Stimulated activated naive CD8-positive, alpha-beta T cell treated with anti-CD3 and anti-CD28 coated beads, Interleukin-15, Interleukin-2, amounts not matched to agents 100 ng/mL and 50 ng/mL, for 24 hours (primary cell): ENCODE results near the gene CACNA1H.
A peak's percentile ranks its signal among the peaks of the same experiment; 100 is the strongest.

Source experiments
- H3K27ac Mint-ChIP-seq: one replicate; pipeline ENCODE4 v1.8.0; 2021; ENCODE audit warnings: mild to moderate bottlenecking, mixed read lengths
- H3K27me3 Mint-ChIP-seq: one replicate; pipeline ENCODE4 v1.8.0; 2021; ENCODE audit warnings: mixed read lengths
- H3K36me3 Mint-ChIP-seq: one replicate; pipeline ENCODE4 v1.8.0; 2021; ENCODE audit warnings: low read depth, mixed read lengths
- H3K4me1 Mint-ChIP-seq: one replicate; pipeline ENCODE4 v1.8.0; 2021; ENCODE audit warnings: low read depth, mixed read lengths
- H3K4me3 Mint-ChIP-seq: one replicate; pipeline ENCODE4 v1.8.0; 2021; ENCODE audit warnings: mild to moderate bottlenecking, mixed read lengths
- H3K9me3 Mint-ChIP-seq: one replicate; pipeline ENCODE4 v1.8.0; 2021; ENCODE audit warnings: mixed read lengths

Gene CACNA1H

DNA sequence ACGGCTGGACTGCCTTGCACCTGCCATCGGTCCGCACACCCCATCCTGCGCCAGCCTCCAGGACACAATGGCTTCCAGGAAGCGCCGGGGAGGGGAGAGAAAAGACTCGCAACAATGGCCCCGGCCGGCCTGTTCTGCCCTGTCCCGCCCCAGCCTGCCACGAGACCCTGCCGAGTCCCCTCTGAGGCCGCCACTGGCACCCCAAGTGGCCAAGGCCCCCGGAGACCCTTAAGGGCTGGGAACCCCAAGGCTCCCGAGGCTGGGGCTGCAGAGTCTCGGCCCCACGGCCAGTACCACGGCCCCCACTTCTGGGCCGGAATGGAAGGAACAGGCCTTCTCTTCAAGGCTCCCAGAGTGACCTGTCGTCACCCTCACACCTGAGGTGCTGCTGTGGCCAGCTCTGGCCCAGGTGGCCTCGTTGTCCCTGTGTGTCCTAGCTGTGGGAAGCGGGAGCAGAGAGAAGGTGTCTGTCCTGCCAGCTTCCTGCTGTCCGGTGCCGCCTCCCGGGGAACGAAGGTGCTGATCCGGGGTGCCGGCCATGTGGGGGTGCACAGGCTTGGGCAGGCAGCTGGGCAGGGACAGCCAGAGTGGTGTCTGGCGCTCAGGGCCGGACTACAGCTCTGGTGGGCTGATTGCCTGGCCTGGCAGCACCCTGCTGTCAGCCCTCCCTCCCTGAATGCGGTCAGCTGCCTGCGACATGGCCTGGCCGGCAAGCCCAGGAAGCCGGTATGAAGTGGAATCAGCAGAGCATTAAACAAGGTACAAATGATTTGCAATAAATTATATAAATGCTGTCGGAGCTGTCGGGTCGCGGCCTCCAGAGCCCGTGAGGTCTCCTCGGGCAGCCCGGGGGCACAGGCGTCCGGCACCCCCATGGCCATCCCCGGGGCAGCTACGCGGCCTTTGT, 8.2 kb upstream of the CACNA1H start:
- Mint-ChIP-seq H3K4me1 (no peaks in the 10 kb centered on the region), H3K36me3 (no peaks in the 10 kb centered on the region), H3K27ac (no peak overlapping the region), H3K9me3 (no peaks in the 10 kb centered on the region), H3K4me3 (no peak overlapping the region), H3K27me3 (no peaks in the 10 kb centered on the region)

DNA sequence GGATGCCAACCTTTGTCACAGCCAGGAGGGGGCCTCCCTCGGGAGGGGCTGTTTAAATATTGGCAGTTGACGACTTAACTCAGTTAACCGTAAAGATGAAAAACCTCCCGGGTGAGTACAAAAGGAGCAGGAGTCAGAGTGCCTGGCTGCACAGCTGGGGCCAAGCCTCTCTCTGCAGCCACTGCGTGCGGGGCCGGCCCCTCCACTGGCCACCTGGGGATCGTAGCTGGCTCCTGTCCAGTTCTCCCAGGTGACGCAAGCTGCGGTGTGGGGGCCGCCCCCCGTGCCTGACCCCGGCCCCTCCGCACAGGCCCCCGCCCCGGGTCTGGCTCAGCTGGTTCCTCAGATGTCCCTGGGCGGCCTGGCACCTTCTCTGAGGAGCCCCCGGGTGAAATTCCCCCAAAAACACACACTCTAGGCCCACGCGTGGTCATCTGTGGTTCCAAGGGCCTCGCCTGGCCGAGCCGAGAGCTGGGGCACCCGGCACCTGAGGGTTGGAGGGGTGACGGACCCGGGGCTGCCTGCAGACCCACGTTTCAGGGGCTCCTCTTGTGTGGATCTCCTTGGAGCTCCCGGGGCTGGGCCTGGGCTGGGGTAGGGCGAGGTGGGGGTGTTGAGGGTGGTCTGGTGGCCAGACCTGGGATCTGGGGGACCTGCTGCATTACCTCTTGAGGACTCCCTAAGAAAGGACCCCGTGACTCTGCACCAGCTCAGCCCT, 7.4 kb upstream of the CACNA1H start:
- Mint-ChIP-seq H3K4me3 (no peak overlapping the region), H3K36me3 (no peaks in the 10 kb centered on the region), H3K9me3 (no peaks in the 10 kb centered on the region), H3K27ac (no peak overlapping the region), H3K27me3 (no peaks in the 10 kb centered on the region), H3K4me1 (no peaks in the 10 kb centered on the region)

DNA sequence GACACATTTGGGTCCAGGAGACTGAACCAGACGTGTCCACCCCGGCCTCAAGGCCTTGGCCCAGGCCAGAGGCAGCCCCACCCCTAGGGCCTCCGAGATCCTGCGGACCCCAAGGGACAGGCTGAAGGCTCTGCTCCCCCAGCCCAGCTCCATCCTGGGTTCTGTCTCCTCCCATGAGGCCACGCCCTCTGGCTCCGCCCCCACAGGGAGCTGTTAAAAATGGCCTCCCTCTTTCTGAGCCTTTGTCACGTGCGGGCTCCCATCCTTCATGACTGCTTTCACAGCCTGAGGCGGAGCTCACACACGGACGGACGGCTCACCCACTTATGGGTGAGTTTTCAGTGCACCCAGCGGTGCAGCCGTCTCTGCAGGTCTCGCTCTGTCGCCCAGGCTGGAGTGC, 6.5 kb upstream of the CACNA1H start:
- Mint-ChIP-seq H3K4me1 (no peaks in the 10 kb centered on the region), H3K9me3 (no peaks in the 10 kb centered on the region), H3K4me3 (no peak overlapping the region), H3K27me3 (no peaks in the 10 kb centered on the region), H3K36me3 (no peaks in the 10 kb centered on the region), H3K27ac (no peak overlapping the region)

DNA sequence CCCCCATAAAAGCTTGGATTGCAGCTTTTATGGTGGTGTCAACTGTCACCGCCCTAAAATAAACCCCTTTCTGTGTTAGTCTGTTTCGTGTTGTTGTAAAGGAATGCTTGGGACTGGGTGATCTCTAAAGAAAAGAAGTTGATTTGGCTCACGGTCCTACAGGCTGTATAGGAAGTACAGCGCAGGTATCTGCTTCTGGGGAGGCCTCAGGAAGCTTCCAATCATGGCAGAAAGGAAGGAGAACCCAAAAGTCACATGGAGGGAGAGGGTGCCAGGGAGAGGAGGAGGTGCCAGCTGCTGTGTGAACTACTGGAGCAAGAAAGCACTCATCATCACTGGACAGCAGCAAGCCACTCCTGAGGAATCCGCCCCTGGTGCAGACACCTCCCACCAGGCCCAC, 5.9 kb upstream of the CACNA1H start:
- Mint-ChIP-seq H3K36me3 (no peaks in the 10 kb centered on the region), H3K27ac (no peak overlapping the region)

DNA sequence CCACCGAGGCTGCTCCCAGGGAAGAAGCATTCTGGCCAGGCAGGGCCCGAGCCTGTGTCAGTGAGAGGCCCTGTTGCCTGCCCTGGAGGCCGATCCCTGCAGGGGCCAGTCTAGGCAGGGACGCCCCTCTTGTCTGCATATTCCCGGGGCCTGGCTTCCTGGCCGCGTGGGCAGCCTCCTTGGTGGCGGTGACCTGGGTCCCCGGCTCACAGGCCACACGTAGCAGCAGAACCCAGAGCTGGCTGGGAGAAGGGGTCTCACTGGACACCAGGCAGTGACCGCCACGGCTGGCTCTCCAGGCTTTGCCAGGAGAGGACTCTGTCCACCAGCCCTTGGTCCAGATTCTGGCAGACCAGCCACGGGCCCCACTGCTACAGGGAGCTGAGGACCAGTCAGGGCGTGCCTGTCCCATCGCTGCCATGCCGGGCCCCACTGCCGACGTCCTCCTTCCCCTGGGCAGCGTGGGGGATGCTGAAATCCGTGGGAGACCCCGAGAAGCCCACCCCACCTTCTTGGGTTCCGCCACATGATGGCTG, 3.7 kb upstream of the CACNA1H start:
- Mint-ChIP-seq H3K27me3 (no peaks in the 10 kb centered on the region), H3K36me3 (no peaks in the 10 kb centered on the region), H3K4me1 (no peaks in the 10 kb centered on the region), H3K4me3 (no peak overlapping the region), H3K27ac (no peak overlapping the region), H3K9me3 (no peaks in the 10 kb centered on the region)

More for the DNA sequence above, 5.9 kb upstream of the CACNA1H start:
- H3K9me3 Mint-ChIP-seq: no peaks in the 10 kb centered on the region
- H3K4me3 Mint-ChIP-seq: no peak overlapping the region
- no peaks in the 10 kb centered on the region for H3K27me3 Mint-ChIP-seq
- no peaks in the 10 kb centered on the region for H3K4me1 Mint-ChIP-seq

DNA sequence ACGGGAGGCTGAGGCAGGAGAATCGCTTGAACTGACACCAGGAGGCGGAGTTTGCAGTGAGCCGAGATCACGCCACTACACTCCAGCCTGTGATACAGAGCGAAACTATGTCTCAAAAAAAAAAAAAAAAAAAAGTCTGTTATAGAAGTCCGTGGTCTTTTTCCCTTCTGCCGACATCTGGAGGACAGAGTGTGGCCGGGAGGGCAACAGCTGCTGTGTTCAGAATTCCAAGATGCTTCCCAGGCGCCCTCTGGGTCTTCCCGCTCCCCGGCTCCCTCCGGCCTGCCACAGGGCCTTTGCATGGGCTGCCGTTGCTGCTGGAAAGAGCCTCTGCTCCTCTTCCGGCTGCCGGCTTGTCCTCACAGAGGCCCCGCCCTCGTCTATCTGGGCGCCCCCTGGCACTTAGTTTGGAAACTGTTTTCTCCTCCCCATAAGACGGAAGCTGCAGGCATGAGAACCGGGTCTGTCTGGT, 2.4 kb upstream of the CACNA1H start:
- Mint-ChIP-seq H3K27me3 (peaks cover 5% of the 10 kb centered on the region), H3K4me1 (peaks cover 3% of the 10 kb centered on the region), H3K9me3 (no peaks in the 10 kb centered on the region), H3K36me3 (no peaks in the 10 kb centered on the region), H3K27ac (no peak overlapping the region), H3K4me3 (no peak overlapping the region)

DNA sequence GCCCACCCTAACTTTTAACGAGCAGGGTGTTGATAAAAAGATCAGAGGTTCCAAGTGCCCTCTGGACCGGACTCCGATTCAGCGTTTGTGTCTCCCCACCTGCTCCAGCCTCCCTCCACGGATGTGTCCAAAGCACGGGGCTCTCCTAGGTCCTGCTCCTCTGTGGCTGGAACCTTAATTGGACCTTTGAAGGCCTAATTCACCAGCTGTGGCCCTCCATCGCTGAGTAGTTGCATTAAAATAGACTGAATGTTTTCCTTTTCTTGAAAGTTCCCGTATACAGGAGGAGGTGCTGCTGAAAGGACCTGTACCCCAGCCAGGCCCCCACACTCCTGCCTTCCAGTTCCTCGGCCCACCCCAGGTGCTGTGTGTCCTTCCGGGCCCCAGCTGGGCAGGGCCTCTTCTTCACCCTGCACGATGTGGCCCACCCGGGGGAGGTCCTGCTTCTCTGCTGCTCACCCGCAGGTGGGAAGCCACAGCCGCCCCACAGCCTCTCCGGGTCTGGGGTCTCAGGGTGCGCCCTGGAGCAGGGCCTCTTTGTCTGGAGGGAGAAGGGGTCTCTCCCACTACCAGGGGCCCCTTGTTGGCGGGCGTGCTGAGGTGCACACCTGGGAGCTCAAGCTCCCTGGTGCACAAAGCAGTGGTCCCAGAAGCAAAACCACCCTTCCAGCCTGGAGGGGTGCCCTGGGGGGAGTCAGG, 1.3 kb upstream of the CACNA1H start:
- Mint-ChIP-seq H3K9me3 (no peaks in the 10 kb centered on the region), H3K27ac (no peak overlapping the region), H3K36me3 (no peaks in the 10 kb centered on the region), H3K27me3 (peaks cover 7% of the 10 kb centered on the region), H3K4me1 (peaks cover 3% of the 10 kb centered on the region), H3K4me3 (no peak overlapping the region)

DNA sequence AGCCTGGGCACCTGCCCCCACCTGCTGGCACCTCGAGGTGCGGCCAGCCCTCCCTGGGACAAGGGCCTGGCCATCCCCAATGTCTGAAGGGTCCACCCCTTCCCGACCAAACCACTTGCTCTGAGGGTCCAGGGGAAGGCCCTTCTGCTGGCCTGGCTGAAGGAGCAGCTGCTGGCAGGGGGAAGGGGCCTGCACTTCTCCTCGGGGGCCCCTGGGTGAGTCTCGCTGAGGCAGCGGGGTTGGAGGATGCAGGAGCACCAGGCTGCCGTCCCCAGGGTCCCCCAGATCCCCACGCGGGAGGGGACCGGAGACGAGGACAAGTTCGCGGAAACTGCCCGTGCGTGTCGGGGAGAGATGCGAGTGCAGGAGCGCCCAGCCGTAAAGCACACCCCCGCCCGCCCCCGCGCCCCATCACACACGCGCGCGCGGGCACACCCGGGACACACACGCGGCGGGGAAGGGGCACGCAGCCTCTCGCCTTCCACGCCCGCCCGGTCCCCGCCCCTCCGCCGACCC, 725 bp upstream of the CACNA1H start:
- Mint-ChIP-seq H3K36me3 (no peaks in the 10 kb centered on the region), H3K4me3 (peak overlapping the region; percentile 30), H3K9me3 (no peaks in the 10 kb centered on the region), H3K4me1 (peaks cover 3% of the 10 kb centered on the region), H3K27ac (no peak overlapping the region), H3K27me3 (peaks cover 7% of the 10 kb centered on the region)

DNA sequence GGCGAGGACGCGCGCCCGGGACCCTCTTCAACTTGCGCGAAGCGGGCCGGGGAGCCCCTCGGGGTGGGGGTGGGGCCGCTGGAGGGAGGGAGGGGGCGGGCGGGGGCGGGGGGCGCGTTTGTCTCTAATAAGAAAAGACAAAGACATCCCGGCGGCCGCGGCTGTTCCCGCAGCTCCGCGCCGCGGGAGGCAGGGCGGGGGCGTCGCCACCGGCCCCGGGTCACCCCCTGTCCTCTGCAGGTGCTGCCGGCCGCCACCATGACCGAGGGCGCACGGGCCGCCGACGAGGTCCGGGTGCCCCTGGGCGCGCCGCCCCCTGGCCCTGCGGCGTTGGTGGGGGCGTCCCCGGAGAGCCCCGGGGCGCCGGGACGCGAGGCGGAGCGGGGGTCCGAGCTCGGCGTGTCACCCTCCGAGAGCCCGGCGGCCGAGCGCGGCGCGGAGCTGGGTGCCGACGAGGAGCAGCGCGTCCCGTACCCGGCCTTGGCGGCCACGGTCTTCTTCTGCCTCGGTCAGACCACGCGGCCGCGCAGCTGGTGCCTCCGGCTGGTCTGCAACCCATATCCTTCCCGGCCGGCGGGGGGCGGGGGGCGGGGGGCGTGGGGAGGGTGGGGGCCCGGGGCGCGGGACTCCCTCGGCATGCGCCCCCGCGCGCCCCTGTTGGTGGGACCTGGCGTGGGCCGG, 714 bp downstream of the CACNA1H start:
- H3K27me3 Mint-ChIP-seq: peaks cover 7% of the 10 kb centered on the region
- H3K9me3 Mint-ChIP-seq: no peaks in the 10 kb centered on the region
- no peak overlapping the region for H3K4me3 Mint-ChIP-seq
- H3K27ac Mint-ChIP-seq: no peak overlapping the region
- peaks cover 3% of the 10 kb centered on the region for H3K4me1 Mint-ChIP-seq
- no peaks in the 10 kb centered on the region for H3K36me3 Mint-ChIP-seq

DNA sequence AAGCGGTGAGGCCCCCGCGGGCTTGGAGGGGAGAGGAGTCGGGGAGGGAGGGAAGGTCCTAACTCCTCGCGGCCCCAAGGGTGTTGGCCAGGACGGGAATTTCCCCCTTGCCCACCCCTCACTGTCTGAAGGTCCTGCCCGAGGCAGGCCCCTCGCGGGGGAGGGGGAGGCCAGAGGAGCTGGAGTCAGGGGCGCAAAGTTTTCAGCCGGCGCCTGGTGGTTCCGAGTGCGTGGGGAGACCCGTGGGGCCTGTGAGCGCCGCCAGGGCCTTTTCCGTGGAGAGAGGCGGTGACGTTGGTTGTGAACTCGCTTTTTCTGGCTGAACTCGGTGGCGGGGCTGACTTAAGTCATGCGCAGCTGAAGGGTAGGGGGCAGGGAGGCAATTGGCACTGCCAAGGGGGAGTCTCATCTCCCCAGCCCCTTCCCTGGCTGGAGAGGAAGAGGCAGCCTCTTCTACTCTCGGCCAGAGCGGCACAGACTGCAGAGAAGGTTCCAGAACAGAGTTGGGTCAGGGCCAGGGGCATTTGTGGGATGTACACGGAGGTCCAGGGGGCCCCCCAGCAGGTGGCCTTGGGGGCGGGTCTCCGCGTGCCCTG, 1.5 kb downstream of the CACNA1H start:
- Mint-ChIP-seq H3K4me1 (peaks cover 3% of the 10 kb centered on the region), H3K27me3 (peaks cover 7% of the 10 kb centered on the region), H3K36me3 (no peaks in the 10 kb centered on the region), H3K9me3 (no peaks in the 10 kb centered on the region), H3K27ac (no peak overlapping the region), H3K4me3 (no peak overlapping the region)

DNA sequence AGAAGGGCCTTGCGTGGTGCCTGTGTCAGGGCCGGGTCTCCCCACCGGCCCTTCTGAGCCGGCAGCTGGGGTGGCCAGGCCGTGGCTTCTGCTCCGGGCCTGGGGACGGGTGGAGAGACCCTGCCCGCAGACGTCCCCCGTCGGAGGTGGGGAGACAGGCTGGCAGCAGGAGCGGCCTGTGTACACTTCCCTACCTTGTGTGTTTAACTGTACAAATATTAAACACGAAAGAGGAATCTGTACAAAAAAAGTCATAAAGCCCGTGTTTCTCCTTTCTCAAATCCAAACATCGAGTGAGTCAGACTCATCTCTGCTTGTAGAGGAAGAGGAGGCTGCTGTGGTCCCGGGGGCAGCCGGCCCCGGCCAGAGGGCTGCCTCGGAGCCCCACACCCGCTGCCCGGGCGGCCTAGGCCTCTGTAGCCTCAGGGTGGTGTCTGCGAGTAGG, 2.0 kb downstream of the CACNA1H start:
- no peaks in the 10 kb centered on the region for H3K36me3 Mint-ChIP-seq
- peaks cover 7% of the 10 kb centered on the region for H3K27me3 Mint-ChIP-seq
- no peak overlapping the region for H3K27ac Mint-ChIP-seq
- H3K9me3 Mint-ChIP-seq: no peaks in the 10 kb centered on the region
- no peak overlapping the region for H3K4me3 Mint-ChIP-seq
- H3K4me1 Mint-ChIP-seq: peaks cover 3% of the 10 kb centered on the region

DNA sequence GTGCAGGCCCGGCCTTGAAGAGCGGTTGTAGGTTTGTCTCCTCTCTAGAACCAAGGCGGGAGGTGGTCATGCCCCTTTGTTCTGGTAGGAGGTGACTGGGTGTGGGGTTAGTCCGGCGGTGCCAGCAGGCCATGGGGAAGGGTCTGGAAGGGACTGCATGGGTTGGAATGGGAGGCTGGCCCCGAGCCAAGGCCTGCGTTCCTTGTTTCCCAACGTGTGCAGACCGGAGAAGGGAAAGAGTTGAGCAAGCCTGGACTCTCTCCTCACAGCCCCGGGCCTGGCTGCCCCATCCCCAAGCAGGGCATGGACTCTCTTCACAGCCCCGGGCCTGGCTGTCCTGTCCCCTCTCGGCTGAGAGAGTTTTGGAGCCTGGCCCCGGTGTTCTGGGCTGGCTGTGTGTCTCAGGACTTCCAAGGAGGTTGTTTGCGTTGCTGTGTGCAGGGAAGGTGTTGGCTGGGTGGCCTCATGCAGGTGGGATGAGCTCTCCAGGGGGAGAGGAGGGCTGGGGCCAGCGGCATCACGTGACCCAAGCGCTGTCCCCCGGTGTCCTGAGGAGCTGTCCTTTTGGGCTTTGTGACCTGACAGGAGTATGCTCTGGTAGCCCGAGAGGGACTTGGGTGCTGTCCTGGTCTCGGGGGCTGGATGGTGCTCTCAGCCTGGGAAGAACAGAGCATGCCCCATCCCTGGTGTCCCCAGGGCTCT, 2.6 kb downstream of the CACNA1H start:
- Mint-ChIP-seq H3K27me3 (peaks cover 7% of the 10 kb centered on the region), H3K9me3 (no peaks in the 10 kb centered on the region), H3K4me3 (peak overlapping the region; percentile 2)

More for the DNA sequence above, 2.6 kb downstream of the CACNA1H start:
- peaks cover 3% of the 10 kb centered on the region for H3K4me1 Mint-ChIP-seq
- no peaks in the 10 kb centered on the region for H3K36me3 Mint-ChIP-seq
- no peak overlapping the region for H3K27ac Mint-ChIP-seq
